ENCODE data around the gene PDAP1.
"Not testable (repeated sequence)": the region's sequence is repeated elsewhere in the genome, so short reads cannot be mapped to it uniquely, and the experiment has no call there.

The PDAP1 gene

GRCh38 chr7:99374111-99375064, 34.0 kb downstream of the PDAP1 start, which contains the start of gene ARPC1B:
TSS of gene ARPC1B (plus strand) at chr7:99374730. CDS start at chr7:99385715, 10,985 bp downstream.
- peak; percentile 95 for DNase-seq

GRCh38 chr7:99373091-99374066, 35.0 kb downstream of the PDAP1 start:
- DNase-seq: no peak

- DNase-seq: no peak
These were observed 35.9 kb downstream of the PDAP1 start for GRCh38 chr7:99372275-99373090.

- no peak for DNase-seq
These were observed 36.9 kb downstream of the PDAP1 start for GRCh38 chr7:99371376-99371920.

GRCh38 chr7:99369767-99370391, 38.5 kb downstream of the PDAP1 start:
- peak; percentile 70 for DNase-seq

GRCh38 chr7:99368750-99369389, 39.5 kb downstream of the PDAP1 start:
- no peak for DNase-seq

- DNase-seq: no peak
These were observed 41.8 kb downstream of the PDAP1 start for GRCh38 chr7:99366646-99367045.

DNA sequence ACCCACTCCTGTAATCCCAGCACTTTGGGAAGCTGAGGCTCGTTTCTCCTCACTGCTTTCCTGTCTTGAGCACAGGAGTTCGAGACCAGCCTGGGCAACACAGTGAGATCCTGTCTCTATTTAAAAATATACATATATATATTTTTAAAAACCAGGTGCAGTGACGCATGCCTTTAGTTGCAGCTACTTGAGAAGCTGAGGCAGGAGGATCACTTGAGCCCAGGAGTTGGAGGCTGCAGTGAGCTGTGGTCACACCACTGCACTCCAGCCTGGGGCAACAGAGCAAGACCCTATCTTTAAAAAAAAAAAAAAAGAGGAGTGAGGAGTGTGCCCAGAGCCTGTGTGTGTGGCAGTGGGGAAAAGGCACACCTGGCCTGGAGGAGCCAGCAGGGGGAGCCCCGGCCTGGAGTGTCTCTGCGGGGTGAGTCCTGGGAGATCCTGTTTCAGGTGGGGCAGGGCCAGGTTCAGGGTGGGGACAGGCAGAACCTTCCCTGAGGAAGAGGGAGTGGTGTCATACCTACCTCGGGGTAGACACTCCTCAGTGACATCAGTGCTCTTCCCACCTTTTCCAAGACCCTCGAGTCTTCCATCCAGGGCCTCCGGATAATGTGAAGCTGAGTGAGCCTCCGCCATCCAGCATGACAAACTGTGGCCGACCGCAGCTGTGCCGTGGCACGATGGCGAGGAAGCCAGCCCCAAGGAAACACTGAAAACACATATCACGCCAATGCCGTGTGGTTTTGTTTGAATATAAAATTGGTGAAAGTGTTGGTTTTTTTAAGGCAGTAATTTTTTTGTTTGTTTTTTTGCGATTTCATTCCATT, 42.9 kb downstream of the PDAP1 start:
- peak; percentile 56 for DNase-seq

- DNase-seq: no peak
These were observed 45.1 kb downstream of the PDAP1 start for GRCh38 chr7:99363286-99363685.

GRCh38 chr7:99362801-99363200, 45.6 kb downstream of the PDAP1 start:
- no peak for DNase-seq

DNA sequence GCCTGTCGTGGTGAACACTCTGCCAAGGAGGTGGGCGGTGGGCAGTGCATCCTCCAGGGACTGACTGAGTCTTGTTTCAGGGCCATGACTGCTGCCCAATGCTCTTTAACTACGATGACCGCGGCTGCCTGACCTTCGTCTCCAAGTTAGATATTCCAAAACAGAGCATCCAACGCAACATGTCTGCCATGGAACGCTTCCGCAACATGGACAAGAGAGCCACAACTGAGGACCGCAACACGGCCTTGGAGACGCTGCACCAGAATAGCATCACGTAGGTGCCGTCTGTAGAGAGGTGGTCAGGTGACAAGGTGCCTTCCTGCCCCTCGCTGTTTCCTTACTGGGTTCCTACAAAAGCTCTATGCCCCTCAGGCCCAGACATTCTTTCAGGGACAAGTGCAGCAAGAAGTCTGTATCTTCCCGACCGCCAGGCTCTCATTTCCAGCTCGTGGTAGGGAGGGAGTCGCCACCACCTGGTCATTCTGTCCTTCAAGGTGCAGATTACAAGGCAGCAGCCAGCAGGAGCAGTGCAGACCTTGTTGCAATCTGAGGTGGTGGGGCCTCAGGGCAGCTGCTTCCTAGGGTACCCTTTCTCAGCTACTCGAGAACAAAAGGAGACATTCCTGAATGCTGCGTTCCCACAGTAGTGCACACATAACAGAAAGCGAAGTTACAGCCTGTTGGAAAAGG, 48.8 kb downstream of the PDAP1 start:
- DNase-seq: no peak

DNA sequence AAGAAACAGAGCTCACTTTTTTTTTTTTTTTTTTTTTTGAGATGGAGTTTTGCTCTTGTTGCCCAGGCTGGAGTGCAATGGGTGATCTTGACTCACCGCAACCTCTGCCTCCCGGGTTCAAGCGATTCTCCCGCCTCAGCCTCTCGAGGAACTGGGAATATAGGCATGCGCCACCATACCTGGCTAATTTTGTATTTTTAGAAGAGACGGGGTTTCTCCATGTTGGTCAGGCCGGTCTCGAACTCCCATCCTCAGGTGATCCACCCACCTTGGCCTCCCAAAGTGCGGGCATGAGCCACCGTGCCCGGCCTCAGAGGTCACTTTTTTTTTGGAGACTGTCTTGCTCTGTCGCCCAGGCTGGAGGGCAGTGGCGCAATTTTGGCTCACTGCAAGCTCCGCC, 49.9 kb downstream of the PDAP1 start:
- not testable (repeated sequence) for DNase-seq

GRCh38 chr7:99357701-99358490, 50.5 kb downstream of the PDAP1 start:
- no peak for DNase-seq

- no peak for DNase-seq
These were observed 53.3 kb downstream of the PDAP1 start for GRCh38 chr7:99355098-99355497.

- no peak for DNase-seq
These were observed 56.1 kb downstream of the PDAP1 start for GRCh38 chr7:99352247-99352646.

GRCh38 chr7:99350641-99351040, 57.8 kb downstream of the PDAP1 start:
- DNase-seq: not testable (repeated sequence)

Data from hematopoietic multipotent progenitor cell treated with erythropoietin and hydrocortisone succinate and interleukin-3 and kit ligand, for 4 days (in vitro differentiated cells).